ENCODE results near the gene FKBP7. TPM values are rescaled to one million over a fixed set of nuclear protein-coding genes. Genes with fewer than 3 reads are reported as not detected.

Gene FKBP7
- total and polyA plus RNA-seq, 2 of the 8 experiments (the other 6 are each of a cell fraction or from before 2014, with no cell fraction given), result 3.6 to 7.0 TPM

- Histone ChIP-seq H2AK5ac (ENCODE audit: low read depth, low read length) (no peak overlapping the region), H3K56ac (replicated peaks; ENCODE audit: insufficient read length, low read depth, low read length) (no peak overlapping the region), H3K79me1 (ENCODE audit: low read depth, low read length) (no peaks in the 10 kb centered on the region), H3K14ac (ENCODE audit: insufficient read length) (no peak overlapping the region), H3K4me1 (replicated peaks in 1 of 4; ENCODE audit: control insufficient read depth in 3 of 4, insufficient read depth in 4 of 4, low read length in 3 of 4) (peaks cover 0 to 3% (median 0%) of the 10 kb centered on the region in 4 experiments; a peak in 2 of 7 replicates), H2BK15ac (ENCODE audit: low read length) (no peak overlapping the region), H3K27ac (ENCODE audit: low read depth, low read length) (no peak overlapping the region), H2BK120ac (replicated peaks; ENCODE audit: low read depth, low read length) (no peak overlapping the region), H3K4me3 (ENCODE audit: extremely low read depth in 1 of 4, insufficient read depth in 2 of 4, low read depth in 3 of 4, low read length in 4 of 4) (no peak overlapping the region), H3K4me2 (ENCODE audit: insufficient read depth in 1 of 2, low read depth in 2 of 2, low read length in 2 of 2) (no peak overlapping the region), H3K9me3 (ENCODE audit: insufficient read depth in 2 of 2, low read depth in 1 of 2, low read length in 1 of 2) (no peaks in the 10 kb centered on the region), H2AFZ (ENCODE audit: low read length) (no peak overlapping the region), H3K36me3 (ENCODE audit: control insufficient read depth in 2 of 4, insufficient read depth in 4 of 4, low read length in 3 of 4) (peaks cover 0 to 6% (median 2%) of the 10 kb centered on the region in 4 experiments; a peak in 3 of 8 replicates), H3K4ac (replicated peaks; ENCODE audit: insufficient read length, low read depth, low read length) (no peak overlapping the region), H4K8ac (ENCODE audit: extremely low read depth, insufficient read depth, low read length) (no peak overlapping the region), H3K27me3 (replicated peaks in 1 of 4; ENCODE audit: control insufficient read depth in 3 of 4, extremely low read depth in 1 of 4, insufficient read depth in 3 of 4, low read length in 3 of 4) (no peaks in the 10 kb centered on the region), H3K23ac (ENCODE audit: insufficient read length) (no peak overlapping the region), H3K79me2 (ENCODE audit: control insufficient read depth in 1 of 2, insufficient read depth in 2 of 2, low read length in 2 of 2) (no peaks in the 10 kb centered on the region), H2BK20ac (ENCODE audit: low read length) (no peak overlapping the region), H4K91ac (replicated peaks; ENCODE audit: insufficient read length, low read length) (no peak overlapping the region), H3K18ac (ENCODE audit: extremely low read depth, low read length) (no peak overlapping the region), H2BK12ac (ENCODE audit: low read depth, low read length) (no peak overlapping the region), H4K20me1 (replicated peaks in 1 of 2; ENCODE audit: control insufficient read depth in 1 of 2, insufficient read depth in 2 of 2, low read length in 2 of 2) (no peaks in the 10 kb centered on the region), H3K9ac (replicated peaks in 1 of 4; ENCODE audit: extremely low read depth in 1 of 4, low read depth in 3 of 4, low read length in 3 of 4) (no peak overlapping the region), H2BK5ac (ENCODE audit: low read depth, low read length) (no peak overlapping the region), H3K23me2 (ENCODE audit: low read depth, low read length) (no peaks in the 10 kb centered on the region), H4K5ac (ENCODE audit: insufficient read length, low read depth, low read length) (no peak overlapping the region)
- CTCF ChIA-PET (ENCODE audit: partially characterized antibody), result interaction anchor here (1.3 to 2.6 kb wide), 3 partner anchors 11 to 17 kb away, joined by 4 to 8 read pairs (median 5); no protein-coding TSS in a partner anchor
- FAIRE-seq (no peak), DNase-seq (ENCODE audit: low read depth in 1 of 2, low spot score in 2 of 2) (no peak)
- POLR2A ChIA-PET (ENCODE audit: partially characterized antibody), result interaction anchor here (1.2 to 1.7 kb wide), 3 partner anchors 10 to 56 kb away, joined by 3 to 5 read pairs (median 3); partner anchors contain the start of genes PJVK, PLEKHA3 and PRKRA
- WGBS, 2 experiments (ENCODE audit: extremely low coverage in 1 of 2, insufficient coverage in 1 of 2, insufficient read length in 1 of 2, insufficient replicate concordance in 2 of 2, low coverage in 1 of 2, low lambda C conversion rate in 2 of 2, missing lambda C conversion rate in 1 of 2), result 48% methylated on average over 2 of the region's 2 CpGs; no CpG with 5 or more reads in 1 of the 2 experiments
- TF ChIP-seq HDAC6 (IDR thresholded peaks at IDR 0.05; ENCODE audit: low read depth, low read length), result no peak
- TF ChIP-seq TCF12 (IDR thresholded peaks at IDR 0.05; ENCODE audit: low read depth, low read length), result no peak
- TF ChIP-seq HDAC2 (IDR thresholded peaks at IDR 0.05; ENCODE audit: borderline replicate concordance in 1 of 2, low read depth in 2 of 2, low read length in 2 of 2), result no peak
- no peak for TF ChIP-seq SP4 (IDR thresholded peaks at IDR 0.05; ENCODE audit: low read length)
- TF ChIP-seq BACH1 (IDR thresholded peaks at IDR 0.05; ENCODE audit: low read length), result no peak
- no peak for TF ChIP-seq CREB1 (IDR thresholded peaks at IDR 0.05)
- TF ChIP-seq SIX5 (IDR thresholded peaks at IDR 0.05; ENCODE audit: low read depth, low read length), result no peak
- no peak for TF ChIP-seq SIRT6 (IDR thresholded peaks at IDR 0.05; ENCODE audit: low read length)
- TF ChIP-seq CEBPB (IDR thresholded peaks at IDR 0.05; ENCODE audit: low read depth, low read length), result no peak
- TF ChIP-seq CTBP2 (IDR thresholded peaks at IDR 0.05; ENCODE audit: borderline replicate concordance, insufficient read depth, insufficient read length, low read length), result no peak
These were observed 28.1 kb upstream of the FKBP7 start for GRCh38 chr2:178506524-178506923.

All from H1 (cell line).